K562 (cell line): Measurements from ENCODE around the gene HPCAL1.

ENCODE experiments used
- BHLHE40 ChIP-seq: IDR thresholded peaks from 2 replicates; pipeline ENCODE4 v1.6.1; 2011; ENCODE audit warnings: low read length, improper control_type of control experiment
- CBX1 ChIP-seq: sonication (generic); IDR thresholded peaks from 2 replicates; pipeline ENCODE4 v1.6.1; 2016; ENCODE audit warnings: antibody characterized with exemption, low read depth, mild to moderate bottlenecking
- GATA2 ChIP-seq: sonication (generic); formaldehyde crosslinking; IDR thresholded peaks from 2 replicates; pipeline ENCODE4 v1.4.0; 2020; ENCODE audit warnings: mild to moderate bottlenecking, missing genetic modification reagents
- JUND ChIP-seq, 2 experiments: IDR thresholded peaks; 2 replicates in 1 of 2; 3 replicates in 1 of 2; pipeline ENCODE4 v1.6.1; 2011; ENCODE audit warnings: borderline replicate concordance in 2 of 2, low read depth in 2 of 2, low read length in 2 of 2, improper control_type of control experiment in 1 of 2, missing biosample characterization in 1 of 2, missing genetic modification characterization in 1 of 2, missing genetic modification reagents in 1 of 2
- KLF16 ChIP-seq: IDR thresholded peaks from 2 replicates; pipeline ENCODE4 v1.6.1; 2016; ENCODE audit warnings: antibody characterized with exemption
- POLR2AphosphoS5 ChIP-seq: IDR thresholded peaks from 2 replicates; pipeline ENCODE4 v1.6.1; 2011; ENCODE audit warnings: mild to moderate bottlenecking, low read depth, low read length, moderate library complexity; ENCODE audit not compliant: control insufficient read depth, insufficient read depth
- TF ChIP-seq, protein P1 (sequence below): sonication (generic); formaldehyde crosslinking; IDR thresholded peaks from 2 replicates; pipeline ENCODE4 v1.5.0; 2020; ENCODE audit warnings: missing genetic modification reagents
- TF ChIP-seq, protein P2 (sequence below): IDR thresholded peaks from 3 replicates; pipeline ENCODE4 v1.6.1; 2011; ENCODE audit warnings: borderline replicate concordance, mild to moderate bottlenecking; ENCODE audit not compliant: insufficient read length, insufficient read depth

DNA sequence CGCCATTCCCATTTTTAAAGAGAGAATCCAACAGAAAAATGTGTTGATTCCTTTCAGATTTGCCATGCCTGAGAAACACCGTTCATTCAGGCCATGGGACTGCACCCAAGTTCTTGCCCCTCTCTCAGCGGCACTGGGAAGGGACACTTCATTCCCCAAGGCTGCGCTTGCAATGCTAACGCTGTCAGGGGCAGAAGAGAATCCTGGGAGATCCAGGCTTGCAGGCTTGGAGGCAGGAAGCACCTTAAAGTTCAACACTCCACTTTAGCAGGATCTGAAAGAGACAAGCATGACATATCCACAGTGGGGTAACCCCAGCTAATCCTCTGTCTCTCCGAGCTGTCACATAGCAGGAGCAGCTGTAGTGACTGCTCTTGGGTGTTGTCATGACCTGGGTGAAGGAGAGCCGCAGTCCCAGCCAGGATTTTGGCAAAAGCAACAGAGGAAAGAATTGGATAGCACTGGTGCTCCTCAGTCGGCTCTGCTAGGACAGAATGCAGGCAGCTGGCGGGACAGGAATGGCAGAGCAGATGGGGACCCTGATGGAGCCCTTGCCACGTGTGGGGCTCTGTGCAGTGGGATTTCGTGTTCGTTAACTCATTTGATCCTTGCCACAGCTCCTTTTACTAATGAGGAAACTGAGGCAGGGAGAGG is 167.4 kb downstream of the HPCAL1 start:
- no peak for TF ChIP-seq BHLHE40
- no peak for TF ChIP-seq POLR2AphosphoS5
- no peak for TF ChIP-seq CBX1
- TF ChIP-seq, protein P1, sequence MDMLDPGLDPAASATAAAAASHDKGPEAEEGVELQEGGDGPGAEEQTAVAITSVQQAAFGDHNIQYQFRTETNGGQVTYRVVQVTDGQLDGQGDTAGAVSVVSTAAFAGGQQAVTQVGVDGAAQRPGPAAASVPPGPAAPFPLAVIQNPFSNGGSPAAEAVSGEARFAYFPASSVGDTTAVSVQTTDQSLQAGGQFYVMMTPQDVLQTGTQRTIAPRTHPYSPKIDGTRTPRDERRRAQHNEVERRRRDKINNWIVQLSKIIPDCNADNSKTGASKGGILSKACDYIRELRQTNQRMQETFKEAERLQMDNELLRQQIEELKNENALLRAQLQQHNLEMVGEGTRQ, result no peak
- TF ChIP-seq GATA2, result no peak
- no peak for TF ChIP-seq KLF16
- TF ChIP-seq JUND (IDR thresholded peaks at IDR 0.05; ENCODE audit: borderline replicate concordance, low read depth, low read length), result no peak
- TF ChIP-seq JUND (tag; IDR thresholded peaks at IDR 0.05; ENCODE audit: borderline replicate concordance, low read depth, low read length), result no peak
- TF ChIP-seq, protein P2, sequence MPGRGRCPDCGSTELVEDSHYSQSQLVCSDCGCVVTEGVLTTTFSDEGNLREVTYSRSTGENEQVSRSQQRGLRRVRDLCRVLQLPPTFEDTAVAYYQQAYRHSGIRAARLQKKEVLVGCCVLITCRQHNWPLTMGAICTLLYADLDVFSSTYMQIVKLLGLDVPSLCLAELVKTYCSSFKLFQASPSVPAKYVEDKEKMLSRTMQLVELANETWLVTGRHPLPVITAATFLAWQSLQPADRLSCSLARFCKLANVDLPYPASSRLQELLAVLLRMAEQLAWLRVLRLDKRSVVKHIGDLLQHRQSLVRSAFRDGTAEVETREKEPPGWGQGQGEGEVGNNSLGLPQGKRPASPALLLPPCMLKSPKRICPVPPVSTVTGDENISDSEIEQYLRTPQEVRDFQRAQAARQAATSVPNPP, result no peak
